Stimulated activated naive CD4-positive, alpha-beta T cell treated with Interleukin-2 at 50 U/mL for 16 hours (primary cell): ENCODE results near the gene SYN1.
"Not testable (repeated sequence)": the region's sequence is repeated elsewhere in the genome, so short reads cannot be mapped to it uniquely, and the experiment has no call there.

ENCODE experiments used
- DNase-seq: peaks from one replicate; lab custom pipeline; 2025; lab: John Stamatoyannopoulos, UW

Gene SYN1

GRCh38 chrX:47619486-47620302 is at the start of gene SYN1:
Gene SYN1, minus strand, starts transcription at chrX:47619857. Its CDS starts 129 bp downstream, at chrX:47619728.
- DNase-seq: peak; percentile 70

DNA sequence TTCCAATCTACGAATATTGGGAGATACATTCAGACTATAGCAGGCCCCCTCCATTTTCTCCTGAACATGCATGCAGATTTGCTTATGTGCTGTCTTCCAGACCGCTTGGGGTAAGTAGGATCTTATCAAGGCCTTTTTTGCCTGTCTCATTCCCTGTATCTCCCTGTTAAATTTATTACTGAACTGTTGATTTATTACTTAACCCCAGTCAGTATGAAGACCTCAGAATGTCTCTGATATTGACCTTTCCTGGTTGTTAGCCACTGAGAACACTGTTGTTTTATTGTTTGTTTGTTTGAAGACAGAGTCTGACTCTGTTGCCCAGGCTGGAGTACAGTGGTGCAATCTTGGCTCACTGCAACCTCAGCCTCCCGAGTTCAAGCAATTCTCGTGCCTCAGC is 46.1 kb upstream of the SYN1 start:
- not testable (repeated sequence) for DNase-seq

GRCh38 chrX:47664737-47665136 is 45.1 kb upstream of the SYN1 start:
- no peak for DNase-seq

DNA sequence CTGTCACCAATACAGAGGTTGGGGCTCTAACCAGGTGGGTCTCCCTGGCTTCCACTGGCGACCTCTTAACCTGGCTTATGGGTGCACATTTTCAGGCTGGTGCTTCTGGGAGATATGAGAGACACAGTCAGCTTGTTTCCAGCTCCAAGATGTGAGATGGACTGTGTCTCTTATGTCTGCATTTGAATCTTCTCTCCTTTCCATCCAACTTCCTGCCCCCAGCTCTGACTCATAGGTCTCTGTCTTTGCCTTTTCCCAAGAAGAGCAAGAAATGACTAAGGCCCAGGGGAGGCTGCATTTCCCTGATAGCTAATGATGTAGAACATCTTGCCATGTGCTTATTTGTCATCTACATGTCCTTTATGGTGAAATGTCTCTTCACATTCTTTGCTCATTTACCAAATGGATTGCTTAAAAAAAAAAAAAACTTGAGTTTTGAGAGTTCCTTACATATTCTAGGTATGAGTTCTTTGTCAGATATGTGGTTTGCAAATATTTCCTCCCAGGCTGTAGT is 42.5 kb upstream of the SYN1 start:
- peak; percentile 36 for DNase-seq

GRCh38 chrX:47661539-47661938 is 41.9 kb upstream of the SYN1 start:
- no peak for DNase-seq

DNA sequence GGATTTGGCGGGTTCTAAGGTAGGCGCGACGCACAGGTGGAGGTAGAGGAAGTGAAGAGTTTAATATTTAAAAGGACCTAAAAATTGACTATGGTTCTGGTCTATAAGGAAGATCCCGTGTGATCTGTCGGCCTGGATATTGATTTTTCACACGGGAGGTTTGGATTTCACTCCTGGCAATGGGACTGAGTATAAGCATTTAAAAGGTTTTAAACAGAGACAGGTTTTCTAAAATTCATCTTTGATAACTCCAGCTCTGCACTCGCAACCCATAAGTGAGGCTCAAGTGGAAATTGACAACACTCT is 39.7 kb upstream of the SYN1 start:
- no peak for DNase-seq

DNA sequence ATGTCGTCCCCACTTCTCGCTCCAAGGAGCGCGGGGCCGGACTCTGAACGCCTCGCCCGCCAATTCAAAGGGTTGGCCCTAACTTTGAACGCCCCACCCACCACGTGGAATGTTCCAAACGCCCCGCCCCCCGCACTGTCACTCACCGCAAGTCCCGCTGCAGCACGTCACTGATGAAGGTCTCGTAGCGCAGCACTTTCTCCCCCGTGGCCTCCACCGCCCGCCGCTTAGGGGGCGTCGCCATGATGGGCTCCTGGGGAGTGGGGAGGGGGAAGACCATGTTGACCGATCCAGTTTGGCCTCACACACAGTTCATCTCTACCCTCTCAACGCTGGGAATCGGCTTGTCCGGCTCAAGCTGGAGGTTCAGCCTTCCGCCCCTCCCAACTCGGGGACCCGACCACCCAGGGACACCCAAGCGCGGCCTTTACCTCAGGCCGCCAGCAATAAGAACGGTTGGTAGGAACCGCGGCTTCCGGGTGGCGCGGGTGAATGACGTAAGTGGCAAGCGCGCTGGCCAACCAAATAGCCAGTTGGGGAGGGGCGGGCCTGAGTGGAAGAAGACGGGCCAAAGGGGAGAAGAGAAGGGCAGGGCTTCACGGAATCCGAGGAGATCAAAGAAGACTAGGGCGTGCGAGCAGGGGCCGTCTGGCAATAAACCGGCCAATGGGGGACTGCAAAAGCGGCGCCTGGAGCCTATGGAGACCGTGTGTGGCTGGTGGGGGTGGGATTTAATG is 39.2 kb upstream of the SYN1 start, which contains the start of gene UXT:
Gene UXT (minus strand): TSS at position 497 of the 737 bp plus-strand sequence. CDS start 253 bp downstream, at position 244.
- peak; percentile 91 for DNase-seq

GRCh38 chrX:47658301-47658683 is 38.6 kb upstream of the SYN1 start:
- no peak for DNase-seq

- no peak for DNase-seq
These were observed 31.6 kb upstream of the SYN1 start for GRCh38 chrX:47651043-47651905.

DNA sequence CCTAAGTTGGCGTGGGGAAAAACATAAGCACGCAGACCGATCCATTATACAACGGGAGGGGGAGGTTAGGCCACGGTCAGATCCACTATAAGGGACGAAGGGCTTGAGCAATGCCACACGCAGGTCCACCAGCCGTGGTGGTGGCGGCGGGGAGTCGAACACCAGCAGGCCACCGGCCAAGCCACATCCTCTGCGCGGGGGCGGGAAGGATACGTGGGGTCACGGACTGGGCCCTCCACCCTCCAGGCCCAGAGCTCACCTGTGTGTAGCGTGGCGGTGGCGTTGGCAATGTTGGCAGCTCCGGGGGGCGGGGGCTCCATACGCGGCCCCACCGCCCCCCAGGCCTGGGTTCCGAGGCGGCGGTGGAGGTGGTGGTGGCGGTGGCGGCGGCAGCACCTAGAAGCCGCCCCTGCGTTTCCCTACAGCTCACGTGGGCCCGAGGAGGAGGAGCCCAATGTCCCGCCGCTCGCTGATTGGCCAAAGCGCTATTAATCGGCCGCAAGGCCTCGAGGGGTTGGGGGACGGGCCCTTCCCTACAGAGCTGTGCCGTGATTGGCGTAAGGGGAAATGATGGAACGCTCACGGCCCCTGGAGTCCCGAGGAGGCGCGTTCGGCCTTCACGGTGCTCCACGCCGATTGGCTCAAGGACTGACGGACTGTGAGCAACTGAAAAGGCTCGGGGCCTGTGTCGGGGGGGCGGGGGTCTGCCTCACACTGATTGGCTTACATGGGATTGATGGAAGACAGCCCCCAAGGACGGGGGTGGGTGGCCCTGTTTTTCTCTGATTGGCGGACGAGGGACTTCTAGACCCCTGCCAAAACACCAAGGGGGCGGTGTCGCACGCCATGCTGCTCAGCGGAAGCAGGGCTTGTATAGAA is 30.7 kb upstream of the SYN1 start, which contains the start of gene ELK1:
Gene ELK1 (minus strand): TSS at position 400 of the 879 bp plus-strand sequence. CDS start 9,122 bp downstream, outside the sequence.
- peak; percentile 89 for DNase-seq

DNA sequence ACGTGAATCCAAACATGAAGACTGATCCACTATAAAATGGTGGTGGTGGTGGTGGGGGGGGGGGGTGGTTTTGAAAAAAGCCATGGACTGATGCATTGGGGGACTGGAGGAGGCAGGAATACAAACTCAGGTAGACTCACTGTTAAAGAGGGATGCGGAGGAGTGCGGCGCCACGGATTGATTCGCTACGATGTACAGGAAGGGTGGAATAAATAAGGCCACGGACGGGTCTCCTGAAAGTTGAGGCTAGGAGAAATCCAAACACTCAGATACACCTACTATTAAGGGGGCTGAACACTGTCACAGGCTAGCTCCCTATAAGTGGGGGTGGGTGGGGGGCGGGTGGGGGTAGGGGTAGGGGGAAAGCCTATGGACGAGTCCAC is 30.1 kb upstream of the SYN1 start:
- DNase-seq: no peak

- no peak for DNase-seq
These were observed 29.6 kb upstream of the SYN1 start for GRCh38 chrX:47649271-47649670.

- no peak for DNase-seq
These were observed 28.7 kb upstream of the SYN1 start for GRCh38 chrX:47648376-47648775.

GRCh38 chrX:47646636-47647035 is 27.0 kb upstream of the SYN1 start:
- no peak for DNase-seq

GRCh38 chrX:47645530-47645929 is 25.9 kb upstream of the SYN1 start:
- DNase-seq: no peak

- no peak for DNase-seq
These were observed 25.0 kb upstream of the SYN1 start for GRCh38 chrX:47644557-47645091.

GRCh38 chrX:47643926-47644325 is 24.3 kb upstream of the SYN1 start:
- DNase-seq: no peak

DNA sequence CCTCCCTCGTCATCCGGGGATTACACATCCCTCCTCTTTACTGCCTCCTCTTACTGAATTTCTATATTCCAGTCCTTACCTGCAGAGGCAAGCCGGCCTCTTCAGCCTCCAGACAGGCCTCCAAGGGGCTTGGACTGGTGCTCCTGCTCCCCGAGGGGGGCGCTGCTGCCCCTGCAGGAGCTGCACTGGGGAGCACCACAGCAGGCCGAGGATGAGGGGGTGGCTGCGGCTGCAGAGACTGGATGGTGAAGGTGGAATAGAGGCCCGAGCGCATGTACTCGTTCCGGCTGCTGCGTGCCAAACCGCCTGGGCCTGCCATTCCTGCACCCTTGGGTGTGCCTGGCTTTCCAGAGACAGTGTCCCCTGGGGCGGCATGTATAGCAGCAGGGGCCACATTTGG is 19.2 kb upstream of the SYN1 start:
- DNase-seq: no peak

- peak; percentile 17 for DNase-seq
These were observed 18.0 kb upstream of the SYN1 start for GRCh38 chrX:47637546-47638195.

DNA sequence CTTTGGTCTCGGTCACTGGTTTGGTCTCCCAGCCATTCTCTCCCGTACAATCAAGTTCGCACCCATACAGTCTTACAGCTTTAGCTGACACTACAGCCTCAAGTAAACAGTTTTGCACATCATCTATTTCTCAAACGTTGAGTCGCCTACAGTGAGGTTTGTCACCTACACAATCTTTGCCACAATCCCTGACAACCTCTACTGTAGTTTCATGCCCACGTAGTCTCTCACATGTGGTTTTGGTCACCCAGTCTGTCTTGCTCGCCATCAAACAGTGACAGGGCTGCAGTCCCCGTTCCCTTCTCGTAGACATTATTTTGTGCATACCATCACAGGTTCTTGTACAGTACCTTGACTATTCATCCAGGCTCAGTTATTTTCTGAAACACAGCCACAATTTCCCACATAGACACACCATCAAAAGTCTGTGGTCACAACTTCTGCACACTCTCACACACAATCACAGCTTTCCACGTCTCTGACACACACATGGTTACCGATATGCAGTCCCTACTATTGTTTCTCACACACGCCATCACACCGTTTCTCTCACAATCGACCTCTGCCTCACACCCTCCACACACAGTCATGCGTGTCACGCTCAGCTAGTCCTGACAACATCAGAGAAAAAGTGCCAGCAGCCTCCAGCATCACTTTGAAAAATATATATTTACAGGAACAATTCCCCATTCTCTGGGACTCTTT is 15.4 kb upstream of the SYN1 start:
- DNase-seq: no peak
